RCC 7860 (cell line): ENCODE data around the gene ZNF778.
A peak's percentile ranks its signal among the peaks of the same experiment; 100 is the strongest.

Experiments
- DNase-seq: peaks from one replicate; pipeline ENCODE4 v3.0.0-alpha.2; 2015; ENCODE audit warnings: low spot score
- FAIRE-seq: peaks from 2 replicates; lab custom pipeline; 2012; peaks lifted over from hg19 to GRCh38; lab: Jason Lieb, UNC

The ZNF778 gene

DNA sequence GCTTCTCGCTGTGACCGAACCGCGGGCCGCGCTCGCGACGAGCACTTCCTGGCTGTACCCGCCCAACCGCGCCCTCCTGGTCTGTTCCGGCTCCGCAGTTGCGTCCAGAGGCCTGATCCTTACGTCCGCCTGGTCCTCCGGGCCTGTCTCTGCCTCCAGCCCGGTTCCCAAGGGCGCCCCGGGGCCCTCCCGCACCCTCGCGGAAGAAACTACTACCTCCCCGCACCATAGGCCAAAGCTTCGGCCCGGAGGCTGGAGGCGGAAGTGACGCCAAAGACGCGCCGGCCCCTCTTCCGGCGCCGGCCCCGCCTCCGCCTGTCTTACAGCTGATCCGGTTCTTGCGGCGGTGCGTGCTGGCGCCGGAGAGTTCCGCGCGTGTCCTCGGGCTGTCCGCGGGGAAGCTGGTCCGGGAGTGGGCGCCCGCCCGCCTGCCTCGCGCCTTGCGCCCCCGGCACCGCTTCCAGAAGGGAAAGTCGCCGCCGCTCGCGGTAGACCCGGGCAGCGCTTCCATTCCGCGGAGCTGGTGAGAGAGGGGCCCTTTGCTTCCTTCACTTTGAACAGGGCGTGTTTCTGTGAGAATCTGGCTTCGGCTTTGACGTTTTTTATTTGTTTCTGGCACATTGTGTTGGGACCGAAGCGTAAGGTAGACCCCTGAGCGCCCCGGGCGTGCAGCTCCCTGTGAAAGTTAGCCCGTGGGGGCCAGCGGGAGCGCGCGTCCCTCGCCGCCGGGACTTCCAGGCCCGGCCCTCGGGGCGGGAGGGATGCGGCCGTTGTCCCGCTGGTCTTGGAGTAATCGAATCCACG is at the start of gene ZNF778:
Gene ZNF778, plus strand, starts transcription at position 316 of the 804 bp plus-strand sequence. CDS start 3,425 bp downstream, outside the sequence.
- FAIRE-seq (no peak), DNase-seq (peak; percentile 48)

- FAIRE-seq = no peak
- no peak for DNase-seq
These were observed 48.9 kb upstream of the ZNF778 start for GRCh38 chr16:89168381-89169189.

DNA sequence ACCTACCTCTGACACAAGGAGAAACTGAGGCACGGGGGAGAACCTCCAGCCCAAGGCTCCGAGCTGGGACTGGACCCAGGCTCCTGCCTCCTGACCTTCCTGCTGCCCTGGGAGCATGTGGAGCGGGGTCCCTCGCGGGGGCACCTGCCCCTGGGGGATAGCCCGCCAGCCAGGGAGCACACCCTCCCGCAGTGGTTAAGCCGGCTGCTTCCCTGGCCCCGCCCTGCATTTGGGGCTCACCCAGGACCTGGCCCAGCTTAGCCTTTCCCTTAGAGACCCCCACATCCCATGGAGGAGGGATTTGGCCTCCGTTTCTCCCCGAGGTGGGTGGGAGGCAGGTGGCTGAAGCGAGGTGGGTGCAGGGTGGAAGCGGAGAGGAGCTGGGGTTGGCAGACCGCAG is 47.7 kb upstream of the ZNF778 start:
- FAIRE-seq (no peak), DNase-seq (no peak)

- no peak for DNase-seq
These were observed 46.9 kb upstream of the ZNF778 start for GRCh38 chr16:89170346-89171215.

DNA sequence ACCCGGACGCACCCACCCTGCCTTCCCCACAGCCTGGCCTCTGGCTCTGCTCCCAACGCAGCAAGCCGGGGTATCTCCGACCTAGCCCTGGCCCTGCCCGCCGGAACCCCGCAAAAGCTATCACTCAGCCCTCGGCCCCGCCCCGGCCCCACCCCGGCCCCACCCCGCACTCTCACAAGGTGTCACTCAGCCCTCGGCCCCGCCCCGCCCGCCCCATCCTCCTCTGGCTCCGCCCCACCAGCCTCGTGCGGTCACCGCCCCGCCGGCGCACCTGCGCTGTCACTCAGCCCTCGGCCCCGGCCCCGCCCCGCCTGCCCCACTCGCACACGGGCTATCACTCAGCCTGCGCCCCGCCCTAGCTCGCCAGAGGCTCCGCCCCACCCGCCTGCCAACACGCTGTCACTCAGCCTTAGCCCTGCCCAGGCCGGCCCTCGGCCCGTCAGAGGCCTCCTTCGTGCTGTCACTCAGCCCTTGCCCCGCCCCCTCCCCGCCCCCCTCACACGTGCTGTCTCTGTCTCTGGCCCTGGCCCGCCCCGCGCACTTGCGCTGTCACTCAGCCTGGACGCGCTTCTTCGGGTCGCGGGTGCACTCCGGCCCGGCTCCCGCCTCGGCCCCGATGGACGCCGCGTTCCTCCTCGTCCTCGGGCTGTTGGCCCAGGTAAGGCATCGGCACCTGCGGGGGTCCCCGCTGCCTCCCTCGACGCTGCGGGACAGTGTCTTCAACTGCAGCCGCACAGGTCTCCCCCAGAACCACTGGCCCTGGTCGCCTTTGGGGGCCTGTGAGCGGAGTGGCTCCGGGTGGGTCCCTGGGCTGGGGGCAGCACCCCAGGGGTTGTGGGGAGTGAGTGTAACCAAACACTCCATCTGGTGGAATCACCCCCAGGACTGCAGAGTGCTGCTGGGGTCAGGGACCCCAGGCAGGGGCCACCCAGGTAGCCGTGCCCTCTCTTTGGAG is 46.0 kb upstream of the ZNF778 start, which contains the start of gene CDH15:
Gene CDH15, plus strand, starts transcription at position 533 of the 955 bp plus-strand sequence. Its CDS starts 84 bp downstream, at position 617.
- no peak for FAIRE-seq
- DNase-seq = peak; percentile 78

More at GRCh38 chr16:89170346-89171215, 46.9 kb upstream of the ZNF778 start:
- FAIRE-seq = no peak

DNA sequence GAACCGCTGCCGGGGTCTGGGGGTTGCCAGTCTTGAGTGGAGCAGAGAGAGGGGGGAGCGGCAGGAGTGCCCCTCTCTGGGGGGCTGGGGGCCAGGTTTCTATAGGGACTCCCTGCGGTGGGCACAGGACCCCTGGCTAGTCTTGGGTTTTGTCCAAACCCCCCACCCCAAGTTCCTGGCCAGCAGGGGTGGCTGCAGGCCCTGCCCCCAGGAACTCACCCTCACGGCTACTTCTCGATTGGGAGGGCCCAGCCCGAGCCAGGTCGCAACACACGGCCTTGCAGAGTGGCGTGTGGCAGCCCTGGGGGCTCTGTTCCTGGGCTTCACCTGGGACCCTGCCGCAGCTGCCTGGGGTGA is 45.4 kb upstream of the ZNF778 start:
- FAIRE-seq = no peak
- DNase-seq = no peak

GRCh38 chr16:89172528-89173173 is 44.9 kb upstream of the ZNF778 start:
- no peak for FAIRE-seq
- DNase-seq = no peak

GRCh38 chr16:89173174-89173921 is 44.2 kb upstream of the ZNF778 start:
- no peak for FAIRE-seq
- DNase-seq = no peak

- no peak for FAIRE-seq
- no peak for DNase-seq
These were observed 43.3 kb upstream of the ZNF778 start for GRCh38 chr16:89174055-89174827.

- FAIRE-seq (no peak), DNase-seq (no peak)
These were observed 42.6 kb upstream of the ZNF778 start for GRCh38 chr16:89174877-89175276.

- DNase-seq (no peak), FAIRE-seq (no peak)
These were observed 42.0 kb upstream of the ZNF778 start for GRCh38 chr16:89175280-89176146.

DNA sequence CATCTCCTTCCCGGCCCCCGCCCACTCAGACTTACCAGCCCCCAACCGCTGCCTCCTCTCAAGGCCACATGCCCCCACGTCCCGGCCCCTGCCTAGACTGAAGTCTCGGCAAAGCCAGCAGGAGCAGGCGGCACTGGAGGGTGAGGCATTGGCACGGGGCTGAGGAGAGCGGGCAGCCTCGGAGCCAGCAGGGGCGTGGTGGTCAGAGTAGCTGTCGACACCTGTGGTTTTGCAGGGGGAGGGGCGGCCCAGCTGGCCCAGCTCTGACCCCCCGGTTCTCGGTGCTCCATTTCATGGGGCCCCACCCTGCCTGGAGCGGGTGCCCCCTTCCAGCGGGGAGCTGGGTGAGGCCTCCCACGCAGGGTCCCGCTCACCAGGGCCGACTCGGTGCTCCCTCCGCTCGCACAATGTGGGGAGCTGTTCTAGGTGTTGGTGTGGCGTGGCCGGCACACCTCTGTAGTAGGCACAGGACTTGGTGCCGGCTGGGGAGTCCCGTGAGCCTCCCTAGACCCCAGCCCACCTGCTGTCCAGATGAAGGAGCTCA is 41.3 kb upstream of the ZNF778 start:
- FAIRE-seq = no peak

GRCh38 chr16:89176717-89177116 is 40.8 kb upstream of the ZNF778 start:
- FAIRE-seq (no peak), DNase-seq (no peak)

More for the DNA sequence above, 41.3 kb upstream of the ZNF778 start:
- no peak for DNase-seq

GRCh38 chr16:89177501-89177900 is 40.0 kb upstream of the ZNF778 start:
- FAIRE-seq (no peak), DNase-seq (no peak)

DNA sequence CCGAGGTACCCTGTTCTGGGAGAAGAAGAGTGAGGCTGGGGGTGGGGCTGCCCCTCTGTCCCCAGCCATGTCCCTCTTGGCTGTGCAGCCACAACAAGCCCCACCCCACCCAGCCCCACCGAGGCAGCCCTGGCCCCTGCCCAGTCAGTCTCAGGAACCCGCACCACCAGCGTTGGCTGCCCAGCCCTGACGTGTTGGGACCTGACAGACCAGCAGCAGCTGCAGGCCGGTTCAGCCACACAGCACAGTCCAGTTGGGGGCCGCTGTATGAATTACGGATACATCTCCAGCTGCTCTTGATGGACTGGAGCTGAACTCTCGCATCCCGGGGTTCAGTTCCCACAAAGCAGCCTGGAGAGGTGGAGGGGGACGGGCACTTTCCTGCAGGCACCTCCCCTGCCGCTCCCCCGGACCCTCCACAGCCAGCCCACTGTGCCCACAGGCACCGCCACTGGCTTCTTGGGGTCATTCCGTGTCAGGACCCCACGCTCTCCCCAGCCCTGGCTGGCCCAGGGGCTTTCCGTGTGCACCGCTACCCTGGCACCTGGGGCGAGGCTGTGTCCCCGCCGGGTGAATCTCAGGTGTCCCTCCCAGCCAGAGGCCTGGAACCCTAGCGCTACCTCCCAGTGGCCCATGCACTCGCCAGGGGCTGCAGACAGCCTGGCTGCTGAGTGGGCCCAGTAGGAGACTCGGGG is 38.9 kb upstream of the ZNF778 start:
- FAIRE-seq (no peak), DNase-seq (no peak)

DNA sequence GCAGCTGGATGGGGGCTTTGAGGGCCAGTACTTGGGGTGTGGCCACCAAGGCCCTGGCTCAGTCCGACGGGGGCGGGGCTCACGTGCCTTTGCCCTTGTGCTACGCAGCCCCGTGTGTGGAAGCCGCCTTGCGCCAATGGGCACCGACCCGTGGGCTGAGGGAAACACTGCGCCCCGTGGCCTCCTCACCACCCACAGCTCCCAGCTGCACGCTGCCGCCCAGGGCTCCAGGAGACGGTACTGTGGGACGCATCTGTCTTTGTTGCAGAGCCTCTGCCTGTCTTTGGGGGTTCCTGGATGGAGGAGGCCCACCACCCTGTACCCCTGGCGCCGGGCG is 38.4 kb upstream of the ZNF778 start:
- no peak for DNase-seq
- no peak for FAIRE-seq
